Left ventricle myocardium inferior (tissue), 1 donor: ENCODE measurements around the gene IFT122. TPM values are rescaled to one million over a fixed set of nuclear protein-coding genes. Genes with fewer than 3 reads are reported as not detected.

Source experiments
- DNase-seq: peaks from one replicate; pipeline ENCODE4 v3.0.0-alpha.2; 2020
- H3K27ac ChIP-seq: fragments of 200-600 bp; replicated peaks from 2 replicates; pipeline ENCODE4 v1.8.0; 2021
- H3K27me3 ChIP-seq: fragments of 200-600 bp; 2 replicates; pipeline ENCODE4 v1.8.0; 2021; ENCODE audit warnings: low read depth
- H3K36me3 ChIP-seq: fragments of 200-600 bp; 2 replicates; pipeline ENCODE4 v1.8.0; 2021
- H3K4me1 ChIP-seq: fragments of 200-600 bp; 2 replicates; pipeline ENCODE4 v1.8.0; 2021
- H3K4me3 ChIP-seq: fragments of 200-600 bp; 2 replicates; pipeline ENCODE4 v1.8.0; 2021; ENCODE audit warnings: mild to moderate bottlenecking, moderate library complexity
- H3K9me3 ChIP-seq: fragments of 200-600 bp; replicated peaks from 2 replicates; pipeline ENCODE4 v1.8.0; 2021
- intact Hi-C: fragments of 100-400 bp; cut with micrococcal nuclease; formaldehyde crosslinking; loops from one replicate; pipeline ENCODE4 v1.11.0; 2022
- total RNA-seq: library from RNA; stranded (reverse); fragmentation: NEBNext Ultra II Directional; extraction: Animal tissue kit (Norgen Biotek cat#: 25700); gene quantifications from one replicate; pipeline ENCODE4 v1.2.1, GENCODE V29; 2021
- TF ChIP-seq, protein P1 (sequence below): fragments of 200-600 bp; IDR thresholded peaks from 2 replicates; pipeline ENCODE4 v1.8.0; 2021; ENCODE audit warnings: antibody characterized with exemption, mild to moderate bottlenecking, borderline replicate concordance
- donor health status: DM: no; HTN: yes; CAD: no; lungs with severe emphysema.

Gene IFT122
- total RNA-seq, 1 donor from 2014 or later: 16.5 TPM

DNA sequence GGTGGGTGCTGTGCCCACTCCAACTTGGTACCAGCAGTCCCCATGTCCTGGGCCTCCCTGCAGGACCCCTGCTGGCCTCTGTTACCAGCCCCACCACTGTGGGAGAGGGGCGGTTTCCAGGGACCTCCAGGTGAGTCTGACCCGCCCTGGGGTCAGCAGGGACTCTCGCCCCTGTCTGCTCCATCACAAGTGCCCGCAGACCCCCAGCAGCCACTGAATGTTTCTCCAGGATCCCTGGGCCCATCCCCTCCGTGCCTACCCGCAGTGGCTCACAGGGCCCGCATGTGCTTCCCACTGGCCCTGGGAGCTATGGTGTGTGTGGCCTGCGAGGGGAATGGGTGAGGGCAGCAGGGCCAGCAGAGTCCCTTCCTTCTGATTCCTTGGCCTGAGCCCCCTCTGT is 78.6 kb downstream of the IFT122 start:
- Histone ChIP-seq H3K4me3 (no peak overlapping the region), H3K27me3 (no peaks in the 10 kb centered on the region), H3K36me3 (peaks cover 19% of the 10 kb centered on the region), H3K4me1 (peaks cover 3% of the 10 kb centered on the region), H3K27ac (no peak overlapping the region), H3K9me3 (no peaks in the 10 kb centered on the region)
- TF ChIP-seq, protein P1, sequence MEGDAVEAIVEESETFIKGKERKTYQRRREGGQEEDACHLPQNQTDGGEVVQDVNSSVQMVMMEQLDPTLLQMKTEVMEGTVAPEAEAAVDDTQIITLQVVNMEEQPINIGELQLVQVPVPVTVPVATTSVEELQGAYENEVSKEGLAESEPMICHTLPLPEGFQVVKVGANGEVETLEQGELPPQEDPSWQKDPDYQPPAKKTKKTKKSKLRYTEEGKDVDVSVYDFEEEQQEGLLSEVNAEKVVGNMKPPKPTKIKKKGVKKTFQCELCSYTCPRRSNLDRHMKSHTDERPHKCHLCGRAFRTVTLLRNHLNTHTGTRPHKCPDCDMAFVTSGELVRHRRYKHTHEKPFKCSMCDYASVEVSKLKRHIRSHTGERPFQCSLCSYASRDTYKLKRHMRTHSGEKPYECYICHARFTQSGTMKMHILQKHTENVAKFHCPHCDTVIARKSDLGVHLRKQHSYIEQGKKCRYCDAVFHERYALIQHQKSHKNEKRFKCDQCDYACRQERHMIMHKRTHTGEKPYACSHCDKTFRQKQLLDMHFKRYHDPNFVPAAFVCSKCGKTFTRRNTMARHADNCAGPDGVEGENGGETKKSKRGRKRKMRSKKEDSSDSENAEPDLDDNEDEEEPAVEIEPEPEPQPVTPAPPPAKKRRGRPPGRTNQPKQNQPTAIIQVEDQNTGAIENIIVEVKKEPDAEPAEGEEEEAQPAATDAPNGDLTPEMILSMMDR: no peak
- no peak for DNase-seq
- intact Hi-C loops: no loop called here

DNA sequence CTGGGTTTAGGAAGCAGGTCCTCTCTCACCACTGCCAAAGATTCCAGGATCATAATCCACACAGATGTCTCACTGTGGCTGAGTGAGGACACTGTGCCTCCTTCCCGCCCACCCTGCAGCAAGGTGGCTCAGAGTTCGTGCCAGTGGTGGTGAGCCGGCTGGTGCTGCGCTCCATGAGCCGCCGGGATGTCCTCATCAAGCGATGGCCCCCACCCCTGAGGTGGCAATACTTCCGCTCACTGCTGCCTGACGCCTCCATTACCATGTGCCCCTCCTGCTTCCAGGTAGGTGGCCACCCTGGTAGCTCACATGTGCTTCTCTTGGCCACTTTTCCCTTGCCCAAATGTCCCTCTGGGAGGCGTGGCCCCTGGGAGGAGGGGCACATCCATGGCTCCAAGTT is 79.4 kb downstream of the IFT122 start:
- Histone ChIP-seq H3K27ac (no peak overlapping the region), H3K4me3 (no peak overlapping the region), H3K9me3 (no peaks in the 10 kb centered on the region), H3K36me3 (peaks cover 16% of the 10 kb centered on the region), H3K4me1 (no peaks in the 10 kb centered on the region), H3K27me3 (no peaks in the 10 kb centered on the region)
- intact Hi-C loops: no loop called here
- DNase-seq: no peak
- TF ChIP-seq, protein P1: no peak

DNA sequence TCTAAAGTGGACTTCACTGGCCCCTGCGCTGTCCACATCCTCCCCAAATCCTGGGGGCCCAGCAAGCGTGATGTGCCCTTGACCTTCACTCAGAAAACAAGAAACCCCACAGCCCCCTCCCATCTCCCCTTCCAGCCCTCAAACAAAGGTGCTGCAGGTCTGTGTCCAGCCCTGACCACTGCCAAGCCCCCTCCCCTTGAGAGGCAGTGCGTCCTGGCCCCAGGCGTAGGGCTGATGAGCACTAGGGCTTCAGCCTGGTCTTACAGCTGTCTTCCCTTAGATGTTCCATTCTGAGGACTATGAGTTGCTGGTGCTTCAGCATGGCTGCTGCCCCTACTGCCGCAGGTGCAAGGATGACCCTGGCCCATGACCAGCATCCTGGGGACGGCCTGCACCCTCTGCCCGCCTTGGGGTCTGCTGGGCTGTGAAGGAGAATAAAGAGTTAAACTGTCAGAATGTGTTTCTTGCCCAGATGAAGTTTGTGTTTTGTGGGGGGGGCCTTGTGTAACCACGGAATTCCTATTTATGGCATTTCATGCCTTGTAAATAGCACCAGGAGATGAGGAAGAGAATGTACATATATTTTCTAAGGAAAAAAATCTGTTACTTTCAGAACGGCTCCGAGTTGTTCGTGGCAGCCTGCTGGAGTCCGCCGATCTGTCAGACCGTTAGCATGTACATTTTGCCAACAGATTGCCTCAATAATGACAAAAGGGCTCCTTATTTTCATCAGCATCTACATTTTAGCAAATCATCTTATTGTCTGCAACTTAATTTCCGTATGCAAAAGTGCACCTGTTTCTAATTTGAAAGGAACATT is 80.1 kb downstream of the IFT122 start:
- no peaks in the 10 kb centered on the region for H3K9me3 ChIP-seq
- H3K4me3 ChIP-seq: no peak overlapping the region
- intact Hi-C loops: no loop called here
- no peak overlapping the region for H3K27ac ChIP-seq
- H3K36me3 ChIP-seq: peaks cover 16% of the 10 kb centered on the region
- DNase-seq: no peak
- H3K4me1 ChIP-seq: no peaks in the 10 kb centered on the region
- no peaks in the 10 kb centered on the region for H3K27me3 ChIP-seq
- TF ChIP-seq, protein P1: no peak

DNA sequence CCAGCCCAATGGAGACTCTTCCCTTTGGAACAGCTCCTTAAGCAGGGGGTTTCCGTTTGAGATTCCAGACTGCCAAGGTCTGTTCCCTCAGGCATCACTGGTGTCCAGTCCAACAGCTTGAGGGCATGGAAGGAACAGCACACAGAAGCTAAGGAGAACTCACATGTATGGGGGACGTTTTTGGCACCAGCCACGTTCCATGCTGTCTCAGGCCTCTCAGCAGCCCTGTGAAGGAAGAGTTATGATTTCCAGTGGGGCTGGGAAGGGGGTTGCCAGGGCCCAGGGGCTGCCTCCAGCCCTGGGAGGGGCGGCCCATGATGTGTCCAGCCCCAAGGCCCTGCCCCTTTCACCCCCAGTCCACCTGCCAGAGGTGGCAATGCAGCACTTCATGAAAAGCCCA is 80.9 kb downstream of the IFT122 start:
- no peak for DNase-seq
- no peak overlapping the region for H3K4me3 ChIP-seq
- H3K9me3 ChIP-seq: no peaks in the 10 kb centered on the region
- H3K27ac ChIP-seq: no peak overlapping the region
- no peaks in the 10 kb centered on the region for H3K27me3 ChIP-seq
- H3K4me1 ChIP-seq: no peaks in the 10 kb centered on the region
- peaks cover 16% of the 10 kb centered on the region for H3K36me3 ChIP-seq
- TF ChIP-seq, protein P1: no peak
- intact Hi-C loops: no loop called here

DNA sequence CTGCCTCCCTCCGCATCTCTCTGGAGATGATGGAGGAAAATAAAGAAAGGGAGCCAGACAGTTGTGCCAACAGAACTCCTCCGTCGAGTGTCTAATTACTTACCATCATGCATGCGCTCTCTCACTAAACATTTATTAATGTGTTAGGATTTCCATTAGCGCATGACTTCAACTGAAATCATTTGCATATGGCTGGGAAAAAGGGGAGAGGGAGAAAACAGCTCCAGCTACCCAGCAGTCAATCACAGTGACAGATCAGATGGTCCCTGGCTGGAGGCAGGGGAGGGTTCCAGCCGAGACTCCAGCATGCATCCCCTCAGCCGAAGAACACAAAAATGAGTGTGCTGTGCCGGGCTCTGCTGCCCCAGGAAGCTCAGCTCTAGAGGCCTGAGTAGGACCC is 81.6 kb downstream of the IFT122 start:
- no peak for DNase-seq
- H3K36me3 ChIP-seq: peaks cover 16% of the 10 kb centered on the region
- intact Hi-C loops: no loop called here
- H3K4me3 ChIP-seq: no peak overlapping the region
- TF ChIP-seq, protein P1: no peak
- no peaks in the 10 kb centered on the region for H3K9me3 ChIP-seq
- H3K27ac ChIP-seq: no peak overlapping the region
- H3K27me3 ChIP-seq: no peaks in the 10 kb centered on the region
- H3K4me1 ChIP-seq: no peaks in the 10 kb centered on the region
